ENCODE results near the gene TNFRSF14. TPM values are rescaled to one million over a fixed set of nuclear protein-coding genes. Genes with fewer than 3 reads are reported as not detected.

Gene TNFRSF14
- total and polyA plus RNA-seq, 9 of the 15 experiments (the other 6 are each of a cell fraction or from before 2014, with no cell fraction given) = 0.11 to 2.3 (median 0.68) TPM; not detected in 2

GRCh38 chr1:2525920-2526823, 30.0 kb upstream of the TNFRSF14 start, which contains the start of gene PANK4 (continued):
- TF ChIP-seq ZNF444 (CRISPR knock-in tag; IDR thresholded peaks at IDR 0.05) = no peak
- no peak for TF ChIP-seq DPF2 (IDR thresholded peaks at IDR 0.05)
- TF ChIP-seq EP400 (IDR thresholded peaks at IDR 0.05) = no peak; the same call in 1 of the 2 replicates
- TF ChIP-seq, protein P1, sequence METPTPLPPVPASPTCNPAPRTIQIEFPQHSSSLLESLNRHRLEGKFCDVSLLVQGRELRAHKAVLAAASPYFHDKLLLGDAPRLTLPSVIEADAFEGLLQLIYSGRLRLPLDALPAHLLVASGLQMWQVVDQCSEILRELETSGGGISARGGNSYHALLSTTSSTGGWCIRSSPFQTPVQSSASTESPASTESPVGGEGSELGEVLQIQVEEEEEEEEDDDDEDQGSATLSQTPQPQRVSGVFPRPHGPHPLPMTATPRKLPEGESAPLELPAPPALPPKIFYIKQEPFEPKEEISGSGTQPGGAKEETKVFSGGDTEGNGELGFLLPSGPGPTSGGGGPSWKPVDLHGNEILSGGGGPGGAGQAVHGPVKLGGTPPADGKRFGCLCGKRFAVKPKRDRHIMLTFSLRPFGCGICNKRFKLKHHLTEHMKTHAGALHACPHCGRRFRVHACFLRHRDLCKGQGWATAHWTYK (CRISPR knock-in tag; IDR thresholded peaks at IDR 0.05) = peak; percentile 97
- TF ChIP-seq, protein P2, sequence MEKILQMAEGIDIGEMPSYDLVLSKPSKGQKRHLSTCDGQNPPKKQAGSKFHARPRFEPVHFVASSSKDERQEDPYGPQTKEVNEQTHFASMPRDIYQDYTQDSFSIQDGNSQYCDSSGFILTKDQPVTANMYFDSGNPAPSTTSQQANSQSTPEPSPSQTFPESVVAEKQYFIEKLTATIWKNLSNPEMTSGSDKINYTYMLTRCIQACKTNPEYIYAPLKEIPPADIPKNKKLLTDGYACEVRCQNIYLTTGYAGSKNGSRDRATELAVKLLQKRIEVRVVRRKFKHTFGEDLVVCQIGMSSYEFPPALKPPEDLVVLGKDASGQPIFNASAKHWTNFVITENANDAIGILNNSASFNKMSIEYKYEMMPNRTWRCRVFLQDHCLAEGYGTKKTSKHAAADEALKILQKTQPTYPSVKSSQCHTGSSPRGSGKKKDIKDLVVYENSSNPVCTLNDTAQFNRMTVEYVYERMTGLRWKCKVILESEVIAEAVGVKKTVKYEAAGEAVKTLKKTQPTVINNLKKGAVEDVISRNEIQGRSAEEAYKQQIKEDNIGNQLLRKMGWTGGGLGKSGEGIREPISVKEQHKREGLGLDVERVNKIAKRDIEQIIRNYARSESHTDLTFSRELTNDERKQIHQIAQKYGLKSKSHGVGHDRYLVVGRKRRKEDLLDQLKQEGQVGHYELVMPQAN (IDR thresholded peaks at IDR 0.05; ENCODE audit: borderline replicate concordance) = no peak; the same call in 1 of the 2 replicates
- TF ChIP-seq SMAD2 (IDR thresholded peaks at IDR 0.05; ENCODE audit: low read depth, low read length) = no peak
- TF ChIP-seq ZNF175 (CRISPR knock-in tag; IDR thresholded peaks at IDR 0.05; ENCODE audit: low read depth) = peak; percentile 98
- TF ChIP-seq HNRNPLL (IDR thresholded peaks at IDR 0.05; ENCODE audit: low read depth, low read length, poor library complexity, severe bottlenecking) = no peak
- TF ChIP-seq TCF3 (CRISPR knock-in tag; IDR thresholded peaks at IDR 0.05) = no peak
- TF ChIP-seq SMAD4 (CRISPR knock-in tag; conservative IDR thresholded peaks at IDR 0.05) = peak; percentile 89
- no peak for TF ChIP-seq IRF9 (tag; IDR thresholded peaks at IDR 0.05)
- TF ChIP-seq ZNF134 (CRISPR knock-in tag; conservative IDR thresholded peaks at IDR 0.05) = peak; percentile 84
- no peak for TF ChIP-seq SRSF7 (optimal IDR thresholded peaks at IDR 0.05; ENCODE audit: low read depth, low read length)
- no peak for TF ChIP-seq ID3 (CRISPR knock-in tag; IDR thresholded peaks at IDR 0.05)
- peak; percentile 61; the same call in 1 of the 2 replicates for TF ChIP-seq ID3 (tag; IDR thresholded peaks at IDR 0.05)
- TF ChIP-seq ZNF146 (CRISPR knock-in tag; IDR thresholded peaks at IDR 0.05; ENCODE audit: unreplicated experiment) = no peak
- TF ChIP-seq, protein P3, sequence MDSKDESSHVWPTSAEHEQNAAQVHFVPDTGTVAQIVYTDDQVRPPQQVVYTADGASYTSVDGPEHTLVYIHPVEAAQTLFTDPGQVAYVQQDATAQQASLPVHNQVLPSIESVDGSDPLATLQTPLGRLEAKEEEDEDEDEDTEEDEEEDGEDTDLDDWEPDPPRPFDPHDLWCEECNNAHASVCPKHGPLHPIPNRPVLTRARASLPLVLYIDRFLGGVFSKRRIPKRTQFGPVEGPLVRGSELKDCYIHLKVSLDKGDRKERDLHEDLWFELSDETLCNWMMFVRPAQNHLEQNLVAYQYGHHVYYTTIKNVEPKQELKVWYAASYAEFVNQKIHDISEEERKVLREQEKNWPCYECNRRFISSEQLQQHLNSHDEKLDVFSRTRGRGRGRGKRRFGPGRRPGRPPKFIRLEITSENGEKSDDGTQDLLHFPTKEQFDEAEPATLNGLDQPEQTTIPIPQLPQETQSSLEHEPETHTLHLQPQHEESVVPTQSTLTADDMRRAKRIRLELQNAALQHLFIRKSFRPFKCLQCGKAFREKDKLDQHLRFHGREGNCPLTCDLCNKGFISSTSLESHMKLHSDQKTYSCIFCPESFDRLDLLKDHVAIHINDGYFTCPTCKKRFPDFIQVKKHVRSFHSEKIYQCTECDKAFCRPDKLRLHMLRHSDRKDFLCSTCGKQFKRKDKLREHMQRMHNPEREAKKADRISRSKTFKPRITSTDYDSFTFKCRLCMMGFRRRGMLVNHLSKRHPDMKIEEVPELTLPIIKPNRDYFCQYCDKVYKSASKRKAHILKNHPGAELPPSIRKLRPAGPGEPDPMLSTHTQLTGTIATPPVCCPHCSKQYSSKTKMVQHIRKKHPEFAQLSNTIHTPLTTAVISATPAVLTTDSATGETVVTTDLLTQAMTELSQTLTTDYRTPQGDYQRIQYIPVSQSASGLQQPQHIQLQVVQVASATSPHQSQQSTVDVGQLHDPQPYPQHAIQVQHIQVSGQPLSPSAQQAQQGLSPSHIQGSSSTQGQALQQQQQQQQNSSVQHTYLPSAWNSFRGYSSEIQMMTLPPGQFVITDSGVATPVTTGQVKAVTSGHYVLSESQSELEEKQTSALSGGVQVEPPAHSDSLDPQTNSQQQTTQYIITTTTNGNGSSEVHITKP (IDR thresholded peaks at IDR 0.05; ENCODE audit: partially characterized antibody) = no peak
- no peak for TF ChIP-seq C11orf30 (IDR thresholded peaks at IDR 0.05; ENCODE audit: low read depth)
